GM12875 (cell line): ENCODE results near the gene MMS19.
A peak's percentile ranks its signal among the peaks of the same experiment; 100 is the strongest.

ENCODE experiments used
- H3K4me3 ChIP-seq: one replicate; pipeline ENCODE4 v1.5.1; 2011; ENCODE audit warnings: low read depth, low read length, control low read depth
- TF ChIP-seq, protein P1 (sequence below): IDR thresholded peaks from 2 replicates; pipeline ENCODE4 v1.5.1; 2011; ENCODE audit warnings: low read depth, mild to moderate bottlenecking, control low read depth, inconsistent platforms, low read length, moderate library complexity, borderline replicate concordance; ENCODE audit not compliant: insufficient read depth

Gene MMS19

DNA sequence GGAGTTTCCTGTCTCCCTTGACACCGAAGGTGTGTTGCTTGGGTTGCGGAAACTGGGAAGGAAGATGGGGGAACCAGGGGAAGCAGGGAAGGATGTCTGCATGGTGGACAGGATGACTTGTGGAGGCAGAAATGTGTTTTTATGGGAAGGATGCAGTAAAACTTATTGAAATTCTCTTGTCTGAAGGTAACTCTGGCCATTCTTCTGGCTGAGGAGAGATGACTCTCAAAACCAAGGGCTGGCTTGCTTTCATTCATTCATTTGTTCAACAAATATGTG, 2.0 kb upstream of the MMS19 start:
- TF ChIP-seq, protein P1, sequence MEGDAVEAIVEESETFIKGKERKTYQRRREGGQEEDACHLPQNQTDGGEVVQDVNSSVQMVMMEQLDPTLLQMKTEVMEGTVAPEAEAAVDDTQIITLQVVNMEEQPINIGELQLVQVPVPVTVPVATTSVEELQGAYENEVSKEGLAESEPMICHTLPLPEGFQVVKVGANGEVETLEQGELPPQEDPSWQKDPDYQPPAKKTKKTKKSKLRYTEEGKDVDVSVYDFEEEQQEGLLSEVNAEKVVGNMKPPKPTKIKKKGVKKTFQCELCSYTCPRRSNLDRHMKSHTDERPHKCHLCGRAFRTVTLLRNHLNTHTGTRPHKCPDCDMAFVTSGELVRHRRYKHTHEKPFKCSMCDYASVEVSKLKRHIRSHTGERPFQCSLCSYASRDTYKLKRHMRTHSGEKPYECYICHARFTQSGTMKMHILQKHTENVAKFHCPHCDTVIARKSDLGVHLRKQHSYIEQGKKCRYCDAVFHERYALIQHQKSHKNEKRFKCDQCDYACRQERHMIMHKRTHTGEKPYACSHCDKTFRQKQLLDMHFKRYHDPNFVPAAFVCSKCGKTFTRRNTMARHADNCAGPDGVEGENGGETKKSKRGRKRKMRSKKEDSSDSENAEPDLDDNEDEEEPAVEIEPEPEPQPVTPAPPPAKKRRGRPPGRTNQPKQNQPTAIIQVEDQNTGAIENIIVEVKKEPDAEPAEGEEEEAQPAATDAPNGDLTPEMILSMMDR, result no peak
- H3K4me3 ChIP-seq, result no peak overlapping the region

DNA sequence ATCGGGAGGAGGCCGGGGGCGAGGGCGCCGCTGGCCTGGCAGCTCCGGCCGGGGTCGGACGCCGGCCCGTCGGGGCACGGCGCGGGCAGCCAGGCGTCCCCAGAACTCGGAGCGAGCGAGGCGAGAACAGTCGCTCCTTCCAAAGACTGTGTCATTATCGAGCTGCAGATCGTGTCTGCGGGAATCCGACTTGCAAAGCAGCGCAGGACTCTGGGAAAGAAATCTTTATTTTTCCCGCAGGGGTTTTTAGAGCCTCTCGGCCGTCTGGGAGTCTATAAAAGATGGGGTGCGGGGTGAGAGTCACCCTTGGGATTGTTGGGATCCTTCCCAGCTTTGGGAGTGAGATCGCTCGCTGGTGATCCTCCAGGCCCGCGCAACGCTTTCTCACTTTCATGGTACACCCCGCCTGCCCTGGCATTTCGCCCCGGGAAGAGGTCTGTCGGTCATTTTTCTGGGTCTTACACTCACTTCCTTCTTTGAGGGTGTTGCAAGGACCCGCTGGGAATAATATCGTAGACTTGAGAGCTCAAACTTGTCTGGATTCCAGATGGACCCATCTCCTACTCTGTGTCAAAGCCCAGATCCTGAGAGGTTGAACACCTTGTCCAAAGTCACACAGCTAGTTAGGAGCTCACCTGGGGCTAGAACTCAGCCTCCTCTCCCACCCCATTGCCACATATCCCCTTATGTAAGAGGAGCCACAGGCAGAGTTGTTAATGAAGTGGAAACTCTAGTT, 1.5 kb upstream of the MMS19 start:
- TF ChIP-seq, protein P1, result no peak
- peak overlapping the region; percentile 89 for H3K4me3 ChIP-seq

DNA sequence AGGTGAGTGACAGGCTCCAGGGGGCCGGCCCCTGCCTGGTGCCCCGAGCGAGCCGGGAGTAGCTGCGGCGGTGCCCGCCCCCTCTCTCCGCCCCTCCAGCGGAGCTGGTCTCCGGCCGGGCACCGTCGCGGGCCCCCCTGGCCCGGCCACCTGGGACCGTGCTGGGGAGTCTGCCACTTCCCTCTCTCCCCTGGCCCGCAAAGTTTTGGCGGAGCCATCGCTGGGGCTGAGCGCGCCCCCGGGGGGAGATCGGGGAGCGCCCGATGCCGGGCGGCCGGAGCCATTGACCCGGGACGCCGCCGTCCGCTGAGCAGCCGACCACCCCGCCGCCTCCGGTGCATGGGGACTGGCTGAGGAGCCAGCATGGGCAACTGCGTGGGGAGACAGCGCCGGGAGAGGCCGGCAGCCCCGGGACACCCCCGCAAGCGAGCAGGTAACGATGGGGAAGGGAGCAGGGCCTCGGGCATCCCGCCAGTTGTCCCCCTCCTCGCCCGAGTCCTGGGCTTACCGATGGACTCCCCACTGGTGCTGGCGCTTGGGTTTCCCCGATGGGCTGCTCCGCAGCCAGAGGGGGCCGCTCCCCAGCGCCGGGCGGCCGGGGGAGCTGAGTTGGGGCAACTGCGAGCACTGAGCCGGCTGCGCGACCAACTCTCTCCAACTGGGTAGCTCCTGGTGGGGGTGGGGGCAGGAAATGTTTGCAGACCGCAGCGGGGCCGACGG, 779 bp upstream of the MMS19 start, which contains the start of gene UBTD1:
UBTD1 (plus strand) TSS at position 84 of the 720 bp plus-strand sequence; CDS start at position 364, 280 bp downstream.
- H3K4me3 ChIP-seq, result peak within 1 kb of the TSS; percentile 89
- TF ChIP-seq, protein P1, result no peak

DNA sequence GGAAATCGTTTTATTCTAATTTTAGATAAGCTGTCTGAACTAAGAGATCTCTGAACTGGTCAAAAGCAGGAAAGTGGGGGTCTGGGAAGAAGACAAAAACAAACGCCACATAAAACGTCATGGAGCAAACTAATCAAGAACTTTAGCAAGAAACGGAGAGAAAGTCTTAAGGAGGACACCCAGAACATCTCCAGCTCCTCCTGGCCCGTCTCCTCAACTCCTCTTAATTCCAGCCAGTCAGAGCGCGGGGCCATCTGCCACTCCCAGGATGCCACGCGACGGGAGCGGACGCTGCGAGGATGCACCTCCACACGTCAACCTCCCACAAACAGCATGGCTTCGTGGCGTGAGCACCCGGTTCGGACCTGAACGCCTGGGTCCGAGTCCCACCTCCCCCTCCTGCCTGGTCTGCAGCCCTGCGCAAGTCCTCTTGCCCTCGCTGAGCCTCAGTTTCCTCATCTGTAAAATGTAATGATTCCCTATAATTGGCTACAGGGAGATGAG, 598 bp downstream of the MMS19 start:
- TF ChIP-seq, protein P1, result no peak
- H3K4me3 ChIP-seq, result peak overlapping the region; percentile 89

DNA sequence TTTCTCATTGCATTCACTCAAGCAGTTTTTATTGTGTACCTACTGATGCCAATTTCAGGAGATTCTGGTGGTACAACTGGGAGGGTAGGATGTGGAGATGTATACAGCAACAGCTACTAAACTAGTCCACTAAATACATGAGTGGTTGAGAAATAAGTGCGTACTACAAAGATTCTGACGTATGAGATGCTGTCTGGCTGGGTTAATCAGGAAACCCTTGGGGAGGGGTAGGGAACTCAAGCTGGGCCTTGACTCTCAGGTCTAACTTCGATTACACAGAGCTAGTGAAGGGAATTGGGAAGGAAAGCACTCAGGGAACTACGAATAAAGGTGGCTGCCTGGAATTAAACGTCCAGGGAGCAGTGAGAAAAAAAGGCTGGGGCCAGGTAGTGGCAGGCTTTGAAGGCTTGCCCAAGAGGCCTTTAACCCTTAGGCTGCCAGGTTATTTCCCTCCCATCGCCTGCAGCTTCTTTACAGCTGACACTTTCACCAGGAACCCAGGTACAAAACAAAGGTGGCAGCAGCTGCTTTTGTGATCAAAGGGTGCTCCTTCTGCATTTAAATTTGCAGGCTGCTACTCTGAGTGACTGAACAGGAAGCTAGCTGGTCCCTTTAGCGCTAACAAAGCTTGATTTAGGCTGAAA, 3.2 kb downstream of the MMS19 start:
- no peak overlapping the region for H3K4me3 ChIP-seq
- TF ChIP-seq, protein P1, result no peak

DNA sequence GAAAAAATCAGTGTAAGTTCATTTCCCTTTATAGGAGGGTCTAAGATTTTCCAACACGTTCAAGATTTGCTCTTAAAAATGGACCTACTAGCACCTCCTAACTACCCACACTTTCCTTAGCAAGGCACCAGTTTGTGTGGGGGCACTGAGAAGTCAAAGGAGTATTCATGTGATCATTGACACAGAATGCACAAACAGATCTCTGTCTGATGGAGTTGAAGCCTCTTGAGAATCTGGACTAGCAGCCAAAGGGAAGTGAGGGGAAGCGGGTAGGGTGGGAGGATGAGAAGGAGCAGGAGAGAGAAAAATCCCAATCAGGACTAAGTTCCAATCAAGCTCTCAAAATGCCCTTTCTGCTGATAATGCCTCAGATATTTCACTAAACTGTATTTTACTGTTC, 4.1 kb downstream of the MMS19 start:
- H3K4me3 ChIP-seq, result no peak overlapping the region
- TF ChIP-seq, protein P1, result no peak
